Measurements from ENCODE around the gene ROMO1.

DNA sequence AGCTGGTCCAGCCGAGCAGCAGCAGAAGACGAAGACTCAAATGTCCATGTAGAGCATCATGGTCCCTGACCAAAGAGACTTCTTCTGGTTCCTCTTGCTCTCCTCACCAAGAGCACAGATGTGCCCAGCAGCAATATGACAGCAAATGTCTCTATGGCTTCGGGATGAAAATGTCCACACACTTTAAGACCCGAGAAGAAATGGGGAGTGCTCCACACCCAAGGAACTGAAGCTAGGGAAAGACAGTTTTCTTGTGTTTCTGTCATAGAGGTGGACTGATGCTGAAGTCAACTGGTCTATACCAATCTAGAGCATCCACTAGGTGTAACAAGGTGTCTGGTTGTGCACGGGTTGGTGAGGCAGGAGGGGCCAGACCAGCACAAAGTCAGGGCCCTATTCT, 30.0 kb upstream of the ROMO1 start:
- TF ChIP-seq EGR1 (IDR thresholded peaks at IDR 0.05; ENCODE audit: borderline replicate concordance in 1 of 2, low read depth in 2 of 2, low read length in 2 of 2), result no peak
- no peak for TF ChIP-seq CEBPB (IDR thresholded peaks at IDR 0.05; ENCODE audit: borderline replicate concordance in 1 of 2, low read depth in 2 of 2, low read length in 2 of 2)
- no peak for TF ChIP-seq POLR2AphosphoS5 (IDR thresholded peaks at IDR 0.05; ENCODE audit: low read length)
- no peak for TF ChIP-seq BRCA1 (IDR thresholded peaks at IDR 0.05; ENCODE audit: low read depth, low read length)
- no peak for TF ChIP-seq CREB1 (IDR thresholded peaks at IDR 0.05; ENCODE audit: low read depth)

Measured in GM12878 (cell line).